LNCaP clone FGC (cell line): Measurements from ENCODE around the gene AKT1S1.

Experiments
- DNase-seq: peaks from one replicate; pipeline ENCODE4 v3.0.0-alpha.2; 2011; ENCODE audit warnings: low read depth
- H3K4me3 ChIP-seq: 2 replicates; pipeline ENCODE4 v1.5.1; 2011; ENCODE audit warnings: mild to moderate bottlenecking, low read depth, low read length, control low read depth
- CTCF ChIP-seq: IDR thresholded peaks from 2 replicates; pipeline ENCODE4 v1.5.1; 2012; ENCODE audit warnings: mild to moderate bottlenecking; ENCODE audit not compliant: control insufficient read depth, insufficient read depth; ENCODE audit errors: extremely low read depth

AKT1S1 gene

GRCh38 chr19:49864890-49865289 is 12.3 kb downstream of the AKT1S1 start:
- peak overlapping the region; percentile 87; the same call in 1 of the 2 replicates for H3K4me3 ChIP-seq
- no peak for TF ChIP-seq CTCF
- no peak for DNase-seq

- no peak for DNase-seq
- no peak for TF ChIP-seq CTCF
- H3K4me3 ChIP-seq: no peak overlapping the region
Observed at GRCh38 chr19:49863935-49864320, 13.2 kb downstream of the AKT1S1 start.

- no peak overlapping the region for H3K4me3 ChIP-seq
- DNase-seq: no peak
- no peak for TF ChIP-seq CTCF
Observed at GRCh38 chr19:49863254-49863934, 13.8 kb downstream of the AKT1S1 start.

DNA sequence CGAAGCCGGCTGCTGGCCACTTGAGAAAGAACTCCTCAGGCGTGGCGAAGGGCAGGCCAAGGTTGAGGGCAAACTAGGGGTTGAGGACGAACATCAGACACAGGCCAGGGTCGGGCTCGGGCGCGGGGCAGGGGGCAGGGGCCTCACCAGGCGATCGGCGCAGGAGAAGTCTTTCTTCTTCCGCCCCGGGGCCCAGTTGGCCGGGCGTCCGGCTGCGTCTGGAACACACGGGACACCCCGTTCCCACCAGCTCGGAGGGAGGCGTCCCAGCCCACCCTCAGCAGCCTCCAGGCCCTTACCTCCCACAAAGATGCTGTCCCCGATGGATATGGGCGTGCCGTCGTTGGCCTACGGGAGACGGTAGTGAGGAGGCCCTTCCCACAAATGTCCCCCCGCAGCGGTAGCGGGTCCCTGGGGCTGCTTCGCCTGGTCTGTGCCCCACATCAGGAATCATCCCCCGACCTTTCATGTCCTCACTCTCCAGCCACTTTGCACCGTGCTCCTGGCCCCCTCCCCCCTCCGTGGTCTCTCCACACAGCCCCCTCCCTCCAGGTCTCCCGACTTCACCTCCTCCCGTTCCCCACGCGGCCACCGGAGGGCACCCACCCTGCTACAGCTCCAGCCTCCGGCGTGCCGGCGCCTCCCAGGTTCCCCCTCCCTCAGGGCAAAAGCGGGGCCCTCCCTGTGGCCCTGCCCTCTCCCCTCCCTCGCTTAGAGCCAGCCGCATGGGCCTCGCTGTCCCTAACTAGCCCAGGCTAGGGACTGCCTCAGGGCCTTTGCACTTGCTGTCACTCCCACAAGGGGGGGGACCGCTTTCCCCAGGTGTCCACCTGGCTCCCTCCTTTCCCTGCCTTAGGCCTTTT is 14.5 kb downstream of the AKT1S1 start:
- peak; percentile 26 for TF ChIP-seq CTCF
- H3K4me3 ChIP-seq: no peak overlapping the region
- DNase-seq: no peak

- H3K4me3 ChIP-seq: peak overlapping the region; percentile 42
- DNase-seq: peak; percentile 19
Observed at GRCh38 chr19:49861541-49862378, 15.4 kb downstream of the AKT1S1 start.

More at GRCh38 chr19:49861541-49862378, 15.4 kb downstream of the AKT1S1 start:
- TF ChIP-seq CTCF: peak; percentile 34; the same call in 1 of the 2 replicates
